AG08395 (cell line): ENCODE data around the gene CLCNKA.
A peak's percentile ranks its signal among the peaks of the same experiment; 100 is the strongest.
"Not testable (repeated sequence)": the region's sequence is repeated elsewhere in the genome, so short reads cannot be mapped to it uniquely, and the experiment has no call there.

Source experiments
- DNase-seq: peaks from one replicate; pipeline ENCODE4 v3.0.0; 2012; ENCODE audit warnings: mixed read lengths, low spot score

The CLCNKA gene

DNA sequence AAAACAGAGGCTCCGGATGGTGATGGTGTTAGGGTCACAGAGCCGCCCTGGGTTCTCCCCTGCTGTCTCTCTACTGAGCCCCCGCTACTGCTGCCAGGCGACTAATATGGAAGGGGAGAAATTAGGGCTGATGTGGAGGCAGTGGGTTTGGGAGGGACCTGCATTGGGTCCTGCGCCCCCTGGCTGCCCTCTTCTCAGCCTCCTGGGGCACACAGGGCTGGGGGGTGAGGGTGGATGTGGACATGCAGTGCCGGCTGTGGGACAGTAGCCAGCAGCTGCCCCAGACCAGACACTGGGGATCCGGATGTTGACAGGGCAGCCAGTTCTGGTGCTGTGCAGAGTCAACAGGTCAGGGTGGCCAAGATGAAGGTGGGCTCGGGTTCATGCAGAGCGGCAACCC lies 20.3 kb downstream of the CLCNKA start:
- no peak for DNase-seq

DNA sequence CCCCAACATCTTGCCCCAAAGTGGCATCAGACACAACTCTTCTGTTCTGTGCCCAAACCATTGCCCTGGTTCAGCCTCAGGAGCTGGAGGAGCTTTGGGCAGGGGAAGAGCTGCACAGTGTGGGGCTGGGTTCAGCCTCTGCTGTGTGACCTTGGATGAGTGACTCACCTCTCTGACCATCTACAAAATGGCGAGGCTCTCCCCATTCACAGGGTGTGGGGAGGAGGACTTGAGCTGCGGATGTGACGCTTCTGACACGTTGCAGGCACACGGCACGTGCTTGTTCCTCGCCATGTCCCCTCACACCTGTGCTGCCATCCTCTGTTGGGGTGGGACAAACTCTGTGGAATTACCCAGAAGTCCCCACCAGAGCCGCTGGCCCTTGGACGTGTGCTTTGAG lies 20.8 kb downstream of the CLCNKA start:
- not testable (repeated sequence) for DNase-seq

DNA sequence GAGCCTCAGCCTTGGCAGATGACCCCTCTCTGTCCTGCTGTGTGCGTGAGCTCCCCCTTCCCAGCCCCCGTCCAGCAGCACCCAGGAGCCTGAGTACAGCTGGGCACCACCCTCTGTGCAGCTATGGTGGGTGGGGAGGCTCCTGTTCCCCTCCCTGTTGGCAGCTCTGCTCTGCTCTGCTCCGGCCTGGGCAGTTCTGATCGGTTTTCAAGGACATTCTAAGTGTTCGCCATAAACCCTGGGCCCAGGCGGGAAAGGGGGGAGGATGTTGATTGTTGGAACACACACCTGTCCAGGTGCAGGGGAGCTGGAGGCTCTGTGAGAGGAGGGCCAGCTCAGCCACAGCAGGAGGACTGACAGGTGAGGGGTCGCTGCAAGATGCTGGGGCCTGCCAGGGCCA lies 21.7 kb downstream of the CLCNKA start, which contains the start of gene CLCNKB:
Gene CLCNKB, plus strand, starts transcription at position 262 of the 400 bp plus-strand sequence. CDS start 711 bp downstream, outside the sequence.
- no peak for DNase-seq

DNA sequence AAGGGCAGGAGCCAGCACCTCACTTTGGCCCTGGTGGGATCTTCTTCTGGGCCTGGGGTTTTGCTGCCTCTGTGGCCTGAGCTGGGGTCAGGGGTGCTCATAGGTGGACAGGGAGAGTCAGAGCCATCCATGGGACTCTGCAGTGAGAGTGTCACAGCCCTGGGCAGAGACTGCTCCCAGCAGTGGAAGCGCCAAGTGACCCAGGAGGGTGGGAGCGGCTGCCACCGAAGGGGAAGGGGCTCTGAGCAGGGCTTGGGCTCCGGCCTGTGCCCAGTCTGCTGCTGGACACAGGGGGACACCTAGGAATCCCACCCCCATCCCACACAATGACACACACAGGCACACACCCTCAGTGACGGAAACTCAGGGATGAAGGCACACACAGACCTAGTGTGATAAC lies 22.1 kb downstream of the CLCNKA start:
- DNase-seq = no peak

DNA sequence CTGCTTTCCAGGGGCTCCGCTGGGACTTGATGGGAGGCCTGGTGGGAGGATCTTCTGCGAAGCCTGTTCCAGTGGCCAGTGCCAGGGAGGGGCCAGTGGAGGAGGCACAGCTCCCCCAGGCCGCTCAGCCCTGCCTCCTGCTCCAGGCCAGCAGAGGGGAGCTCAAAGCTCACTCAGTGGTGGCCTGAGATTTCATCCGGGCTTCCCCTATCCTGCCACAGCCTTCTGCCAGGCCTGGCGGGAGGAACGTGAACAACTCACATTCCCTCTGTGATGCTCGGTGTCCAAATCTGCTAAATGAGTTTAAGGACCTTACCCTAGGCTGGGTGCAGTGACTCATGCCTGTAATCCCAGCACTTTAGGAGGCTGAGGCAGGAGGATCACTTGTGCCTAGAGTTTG lies 25.0 kb downstream of the CLCNKA start:
- DNase-seq = peak; percentile 48

DNA sequence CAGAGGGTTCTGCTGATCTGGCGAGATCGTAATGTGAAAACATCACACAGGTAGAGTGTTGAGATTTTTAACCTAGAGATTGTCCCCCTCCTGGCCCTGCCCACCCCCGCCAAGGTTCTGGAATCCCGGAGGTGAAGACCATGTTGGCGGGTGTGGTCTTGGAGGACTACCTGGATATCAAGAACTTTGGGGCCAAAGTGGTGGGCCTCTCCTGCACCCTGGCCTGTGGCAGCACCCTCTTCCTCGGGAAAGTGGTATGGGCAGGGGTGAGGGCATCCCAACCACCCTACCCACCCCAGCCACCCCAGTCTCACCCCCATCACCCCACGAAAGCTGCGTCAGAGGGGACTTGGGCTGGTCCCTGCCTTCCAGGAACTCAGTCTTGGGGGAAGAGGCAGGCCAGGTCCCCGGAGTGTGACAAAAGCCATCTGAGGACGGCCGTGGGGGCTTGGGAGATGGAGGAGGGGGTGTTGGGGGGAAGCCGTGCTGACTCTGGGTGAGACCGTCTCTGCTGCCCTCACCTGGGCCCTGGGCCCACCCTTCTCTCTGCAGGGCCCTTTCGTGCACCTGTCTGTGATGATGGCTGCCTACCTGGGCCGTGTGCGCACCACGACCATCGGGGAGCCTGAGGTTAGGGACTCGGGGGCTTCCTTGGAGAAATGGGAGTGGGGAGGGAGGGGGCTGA lies 26.1 kb downstream of the CLCNKA start:
- DNase-seq = no peak

DNA sequence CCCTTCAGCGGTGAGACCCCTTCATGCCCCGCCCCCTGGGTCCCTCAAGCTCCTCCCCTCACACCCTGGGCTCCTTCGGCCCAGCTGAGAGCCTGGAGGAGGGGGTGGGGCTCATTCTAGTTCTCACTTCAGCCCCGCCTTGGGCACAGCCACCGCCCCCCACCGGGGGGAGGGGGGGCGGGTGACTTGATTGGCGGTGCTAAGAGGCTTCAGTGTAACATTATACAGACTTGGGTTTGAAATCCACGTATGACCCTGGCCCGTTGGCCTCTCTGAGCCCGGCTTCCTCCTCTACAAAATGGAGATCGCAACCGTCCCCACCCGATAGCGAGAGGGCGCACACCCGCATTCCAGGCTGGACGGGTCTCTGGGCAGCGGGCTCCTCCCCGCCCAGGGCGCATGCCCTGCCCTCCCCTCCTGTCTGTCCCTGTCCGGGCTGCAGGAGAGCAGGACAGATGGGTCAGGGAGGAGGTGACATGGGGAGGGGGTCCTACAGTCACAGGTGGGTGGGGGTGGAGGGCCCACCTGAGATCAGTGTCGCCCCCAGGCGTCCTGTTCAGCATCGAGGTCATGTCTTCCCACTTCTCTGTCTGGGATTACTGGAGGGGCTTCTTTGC lies 26.8 kb downstream of the CLCNKA start:
- DNase-seq = peak; percentile 24

DNA sequence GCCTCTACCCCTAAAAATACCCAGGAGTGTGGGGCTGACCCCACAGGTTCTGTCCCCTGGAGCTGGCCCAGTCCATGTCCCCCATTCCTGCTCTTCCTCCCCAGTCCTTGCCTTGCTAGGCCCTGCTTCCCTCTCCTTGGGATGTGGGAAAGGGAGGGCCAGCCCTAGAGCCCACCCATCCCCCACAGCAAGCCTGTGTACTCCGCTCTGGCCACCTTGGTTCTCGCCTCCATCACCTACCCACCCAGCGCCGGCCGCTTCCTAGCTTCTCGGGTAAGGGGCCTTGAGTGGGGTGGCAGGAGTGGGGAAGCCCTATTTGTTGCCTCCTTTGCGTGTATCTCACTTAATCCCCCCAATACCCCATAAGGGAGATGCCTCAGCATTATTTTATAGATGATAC lies 28.5 kb downstream of the CLCNKA start:
- DNase-seq = no peak

DNA sequence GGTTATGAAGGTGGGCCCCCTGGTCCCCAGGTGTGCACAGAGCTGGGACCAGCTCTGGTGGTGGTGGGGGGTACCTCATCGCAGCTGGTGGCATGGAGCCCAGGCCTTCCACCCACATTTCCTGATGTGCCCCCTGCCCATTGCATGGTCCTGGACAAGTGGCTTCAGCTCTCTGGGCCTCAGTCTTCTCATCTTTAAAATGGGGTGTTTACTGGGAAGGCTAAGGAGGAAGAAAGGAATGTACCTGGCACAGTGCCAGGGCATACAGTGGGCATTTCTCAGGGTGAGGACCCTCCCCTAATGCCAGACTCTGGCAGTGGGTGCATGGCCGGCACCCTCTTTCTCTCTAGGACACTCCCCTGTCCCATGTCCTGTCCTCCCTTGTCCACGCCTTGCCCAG lies 29.2 kb downstream of the CLCNKA start:
- no peak for DNase-seq

DNA sequence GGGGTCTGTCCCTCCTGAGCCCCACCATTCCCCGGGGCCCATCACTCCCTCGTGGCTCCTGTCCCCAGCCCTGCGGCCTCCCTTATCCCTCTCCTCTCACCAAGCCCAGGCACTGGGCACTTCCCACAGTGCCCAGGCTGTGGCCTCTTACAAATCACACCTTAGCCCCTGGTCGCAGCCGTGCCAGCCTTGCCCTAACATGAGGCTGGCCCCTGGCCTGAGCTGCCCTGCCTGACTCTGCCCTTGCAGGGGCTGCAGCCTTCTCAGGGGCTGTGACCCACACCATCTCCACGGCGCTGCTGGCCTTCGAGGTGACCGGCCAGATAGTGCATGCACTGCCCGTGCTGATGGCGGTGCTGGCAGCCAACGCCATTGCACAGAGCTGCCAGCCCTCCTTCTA lies 30.1 kb downstream of the CLCNKA start:
- DNase-seq = not testable (repeated sequence)

DNA sequence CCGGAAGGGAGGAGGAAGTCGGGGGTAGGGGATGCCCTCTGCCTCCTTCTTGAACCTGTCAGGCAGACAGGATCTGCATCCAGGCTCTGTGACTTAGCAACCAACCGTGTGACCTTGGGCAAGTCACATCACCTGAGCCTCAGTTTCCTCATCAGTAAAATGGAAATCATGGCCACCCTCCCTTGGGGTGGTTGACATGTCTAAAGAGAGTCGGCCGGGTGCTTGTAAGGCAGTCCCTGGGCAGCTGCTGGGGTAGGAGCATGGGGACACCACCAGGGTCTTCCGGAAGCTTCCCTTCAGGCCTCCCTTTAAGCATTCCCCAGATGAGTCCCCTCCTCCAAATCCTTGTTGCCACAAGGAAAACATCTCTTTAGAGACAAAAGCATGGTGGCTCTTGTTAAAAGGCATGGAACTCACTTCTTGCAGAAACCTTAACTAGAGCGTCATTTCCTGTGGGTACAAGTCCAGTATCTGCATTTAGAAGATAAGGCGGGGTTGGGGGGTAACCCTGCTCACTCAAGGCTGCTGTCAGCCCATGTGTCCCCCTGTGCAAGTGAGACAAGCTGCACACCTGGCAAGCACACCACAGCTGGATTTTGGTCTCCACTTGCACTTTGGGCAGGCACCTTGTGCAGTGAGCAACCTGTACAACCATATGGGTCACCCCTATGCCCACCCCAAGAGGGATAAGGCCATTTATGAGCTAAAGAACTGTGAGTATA lies 32.1 kb downstream of the CLCNKA start:
- DNase-seq = no peak

DNA sequence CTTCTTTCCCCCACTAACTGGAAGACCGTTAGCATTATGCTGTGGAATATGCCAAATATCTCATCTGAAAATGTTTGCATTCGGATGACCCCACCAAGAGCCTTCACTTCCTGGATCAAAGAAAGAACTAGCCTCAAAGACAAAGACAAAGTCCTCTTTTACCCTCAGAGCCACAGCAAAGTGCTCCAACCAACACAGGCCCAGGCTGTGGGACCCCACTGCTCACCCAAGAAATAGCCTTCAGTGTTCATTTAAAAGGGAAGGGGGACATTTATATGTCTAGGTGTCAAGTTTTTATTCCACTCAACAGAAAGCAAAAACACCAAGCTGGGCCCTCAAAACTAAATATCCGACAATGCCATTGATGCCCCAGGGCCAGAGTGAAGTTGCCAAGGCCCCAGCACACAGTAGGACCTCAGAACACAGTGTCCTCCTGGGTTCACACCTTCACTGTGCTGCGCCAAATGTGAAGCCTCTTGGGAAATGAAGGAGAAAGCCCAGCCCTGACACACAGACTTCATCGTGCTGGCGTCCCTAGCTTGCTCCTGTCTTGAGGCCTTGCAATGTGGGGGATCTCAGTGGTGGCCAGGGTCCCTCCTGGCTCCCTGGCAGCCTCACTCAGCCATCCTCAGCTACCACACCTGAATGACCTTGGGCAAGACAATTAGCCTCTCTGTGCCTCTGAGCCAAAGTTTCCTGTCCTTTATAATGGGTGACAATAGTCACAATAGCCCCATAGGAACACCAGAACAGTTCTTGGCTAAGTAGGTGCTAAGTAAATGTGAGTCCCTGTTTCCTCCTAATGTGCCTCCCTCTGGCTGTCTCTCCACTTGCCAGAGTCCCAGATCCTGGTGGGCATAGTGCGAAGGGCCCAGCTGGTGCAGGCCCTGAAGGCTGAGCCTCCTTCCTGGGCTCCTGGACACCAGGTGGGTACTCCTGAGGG lies 33.0 kb downstream of the CLCNKA start:
- no peak for DNase-seq

DNA sequence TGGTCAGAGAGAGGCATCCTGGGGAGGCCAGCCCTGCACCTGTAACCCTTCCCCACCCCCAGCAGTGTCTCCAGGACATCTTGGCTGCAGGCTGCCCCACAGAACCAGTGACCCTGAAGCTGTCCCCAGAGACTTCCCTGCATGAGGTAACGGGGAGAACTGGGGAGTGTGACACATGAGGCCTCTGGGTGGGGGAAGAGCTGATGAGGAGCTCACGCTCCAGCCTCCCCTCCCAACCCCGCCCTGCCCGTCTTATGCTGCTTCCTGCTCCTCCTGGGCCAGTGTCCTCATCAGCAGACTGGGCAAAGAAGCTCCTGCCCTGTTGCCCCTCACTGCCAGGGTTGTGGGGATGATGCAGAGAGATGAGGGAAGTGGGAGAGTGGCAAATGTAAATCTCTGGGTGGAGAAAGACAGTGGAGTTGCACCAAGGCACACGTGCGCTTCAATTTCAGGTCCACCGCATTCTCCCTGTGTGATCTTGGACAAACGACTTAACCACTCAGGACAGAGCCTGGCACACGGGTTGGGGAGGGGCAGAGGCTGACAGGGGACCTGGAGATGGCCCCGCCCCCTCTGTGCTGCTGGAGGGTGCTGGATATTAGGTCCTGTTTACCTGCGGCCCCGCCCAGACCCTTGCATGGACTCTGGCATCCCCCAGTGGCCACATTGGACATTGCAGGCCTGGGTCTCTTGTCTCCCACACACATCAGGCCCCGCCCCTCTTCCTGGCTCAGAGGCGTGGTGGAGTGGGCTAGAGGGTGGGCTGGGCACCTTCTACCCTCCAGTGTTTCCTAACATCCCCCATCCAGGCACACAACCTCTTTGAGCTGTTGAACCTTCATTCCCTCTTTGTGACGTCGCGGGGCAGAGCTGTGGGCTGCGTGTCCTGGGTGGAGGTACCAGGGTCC lies 34.0 kb downstream of the CLCNKA start:
- peak; percentile 85 for DNase-seq

DNA sequence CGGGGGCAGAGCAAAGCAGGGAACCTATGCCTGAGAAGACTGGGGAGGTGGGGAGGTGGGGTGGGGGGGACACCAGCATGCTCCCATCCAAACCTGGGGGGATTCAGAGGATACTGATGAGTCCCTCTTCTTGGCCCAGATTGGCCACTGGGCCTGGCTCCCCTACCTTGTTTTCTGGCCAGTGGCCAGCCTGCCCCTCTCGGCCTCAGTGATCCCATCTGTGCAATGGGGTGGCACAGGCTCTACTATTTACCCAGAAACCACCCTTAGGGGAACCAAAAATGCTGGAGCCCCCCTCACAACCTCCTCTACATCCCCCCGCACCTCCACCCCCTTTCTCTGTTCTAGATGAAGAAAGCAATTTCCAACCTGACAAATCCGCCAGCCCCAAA lies 34.7 kb downstream of the CLCNKA start:
- DNase-seq = not testable (repeated sequence)

DNA sequence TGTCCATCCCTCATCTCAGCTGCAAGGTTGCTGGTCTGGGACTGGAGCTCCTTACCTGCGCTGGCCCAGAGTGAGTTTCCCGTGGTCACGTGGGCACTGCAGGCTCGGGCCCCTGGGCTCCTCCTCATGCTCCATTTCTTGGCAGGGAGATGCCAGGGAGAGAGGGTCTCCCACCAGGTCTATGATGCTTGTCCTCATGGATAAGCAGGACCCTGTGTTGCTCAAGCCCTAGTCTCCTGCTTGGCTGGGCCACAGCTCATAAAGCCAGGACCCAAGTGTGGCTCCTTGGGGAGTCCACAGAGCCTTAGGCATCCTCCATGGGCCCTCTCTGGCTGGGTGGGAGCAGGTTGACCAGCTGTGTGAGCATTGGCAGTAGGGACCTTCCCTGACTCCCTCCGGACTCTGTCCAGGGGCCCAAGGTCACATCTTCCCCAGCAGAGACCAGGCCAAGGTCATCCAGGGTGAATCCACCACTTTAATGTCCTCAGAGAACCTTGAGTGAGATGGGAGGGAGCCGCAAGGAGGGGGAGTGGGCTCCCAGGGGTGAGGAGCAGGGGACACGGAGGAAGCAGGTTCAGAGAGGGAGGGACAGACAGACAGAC lies 35.6 kb downstream of the CLCNKA start:
- DNase-seq = not testable (repeated sequence)

DNA sequence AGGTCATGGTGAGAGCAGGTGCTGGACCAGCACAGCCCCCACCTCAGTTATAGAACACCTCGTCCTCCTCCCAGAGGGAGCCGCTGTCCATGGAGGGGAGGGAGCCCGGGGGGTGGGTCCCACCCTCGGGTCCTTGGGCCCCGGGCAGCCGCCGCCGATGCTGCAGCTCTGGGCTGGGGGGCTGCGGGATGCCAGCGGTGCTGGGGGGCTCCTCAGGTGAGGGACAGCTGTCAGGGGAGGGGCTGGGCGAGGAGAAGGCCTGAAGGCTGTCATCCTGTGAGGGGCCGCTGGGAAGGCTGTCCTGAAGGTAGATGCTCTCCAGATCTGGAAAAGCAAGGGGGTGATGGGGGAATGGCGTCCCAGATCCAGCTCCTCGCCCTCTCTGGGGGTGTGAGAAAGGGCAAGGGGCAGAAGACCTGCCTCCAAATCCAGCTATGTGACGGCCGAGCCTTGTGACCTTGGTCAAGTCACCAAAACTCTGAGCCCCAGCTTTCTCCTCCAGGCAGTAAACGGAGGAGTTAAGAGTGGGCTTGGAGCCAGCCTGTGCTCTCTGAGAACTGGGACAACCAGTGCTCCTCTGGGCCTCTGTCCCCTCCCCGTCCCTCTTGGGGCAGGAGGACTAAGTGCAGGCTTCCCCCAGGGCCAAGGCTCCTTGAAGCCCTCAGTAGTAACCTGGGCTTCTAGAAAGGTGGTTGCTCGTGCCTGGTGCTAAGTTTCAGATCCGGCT lies 36.7 kb downstream of the CLCNKA start:
- not testable (repeated sequence) for DNase-seq

DNA sequence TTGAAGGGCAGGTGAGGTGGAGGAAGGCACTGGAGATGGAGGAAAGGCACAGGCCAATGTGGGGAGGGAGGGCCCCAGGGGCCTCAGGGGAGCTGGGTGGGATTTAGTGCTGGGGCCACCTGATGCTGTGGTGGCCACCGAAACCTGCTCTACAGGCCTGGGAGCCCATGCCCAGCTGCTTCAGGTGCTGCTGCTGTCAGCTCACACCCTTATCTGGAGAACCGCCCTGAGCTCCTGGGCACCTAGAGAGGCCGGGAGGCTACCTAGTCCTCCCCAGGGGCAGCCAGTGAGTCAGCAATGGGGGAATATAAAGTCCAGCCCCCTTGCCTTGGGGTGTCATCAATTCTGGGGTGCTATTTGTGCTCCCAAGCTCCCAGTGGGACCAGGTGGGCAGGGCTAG lies 39.4 kb downstream of the CLCNKA start:
- no peak for DNase-seq

DNA sequence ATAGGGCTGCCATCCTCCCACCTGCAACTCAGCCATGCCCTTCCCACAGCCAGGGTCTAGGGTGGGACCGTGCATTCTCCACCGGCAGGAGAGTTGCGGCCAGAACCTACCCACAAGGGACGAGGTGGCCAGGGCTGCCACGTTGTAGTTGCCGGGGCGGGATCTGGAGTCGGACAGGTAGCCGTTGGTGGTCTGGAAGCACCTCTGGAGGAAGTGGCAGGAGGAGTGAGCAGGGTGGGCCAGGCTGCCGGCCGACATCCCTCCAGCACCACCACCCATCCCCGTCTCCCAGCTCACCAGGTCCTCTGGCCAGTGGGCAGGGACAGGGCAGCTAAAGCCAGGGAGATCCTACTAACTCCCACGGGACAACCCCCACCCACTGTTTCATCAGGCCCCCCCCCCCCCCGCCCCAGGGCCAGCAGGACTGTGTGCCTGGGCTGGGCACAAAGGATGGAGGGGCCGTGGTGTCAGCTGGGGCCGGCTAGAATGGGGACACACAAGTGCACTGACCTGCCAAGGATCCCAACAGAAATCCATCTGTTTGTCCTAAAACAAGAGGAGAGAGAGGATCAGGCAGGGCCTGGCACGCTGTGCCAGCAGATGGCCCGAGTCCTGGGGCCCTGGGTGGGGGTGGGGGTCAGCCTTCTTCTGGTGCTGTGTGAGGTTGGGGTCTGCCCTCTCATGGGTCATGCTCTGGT lies 40.3 kb downstream of the CLCNKA start:
- DNase-seq = not testable (repeated sequence)

DNA sequence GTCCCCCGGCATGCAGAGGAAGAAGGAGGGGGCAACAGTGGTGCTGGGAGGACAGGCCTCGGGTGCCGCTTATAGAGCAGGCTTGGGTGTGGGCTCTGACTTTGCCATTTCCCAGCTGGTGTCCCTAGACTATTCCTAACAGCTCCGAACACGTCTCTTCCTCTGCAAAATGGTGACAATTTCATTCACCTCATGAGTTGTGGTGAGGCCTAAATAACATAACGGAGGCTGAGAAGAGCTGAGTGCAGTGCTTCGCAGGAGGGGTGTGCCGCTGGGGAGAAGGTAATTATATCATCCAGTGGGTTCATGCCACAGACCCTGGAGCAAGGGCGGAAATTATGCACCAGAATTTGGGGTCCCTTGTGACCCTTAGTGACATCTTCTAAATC lies 40.8 kb downstream of the CLCNKA start:
- not testable (repeated sequence) for DNase-seq
